Smooth muscle cell (in vitro differentiated cells): ENCODE data around the gene POLR2H. TPM values are rescaled to one million over a fixed set of nuclear protein-coding genes. Genes with fewer than 3 reads are reported as not detected.
A peak's percentile ranks its signal among the peaks of the same experiment; 100 is the strongest.
"Not testable (repeated sequence)": the region's sequence is repeated elsewhere in the genome, so short reads cannot be mapped to it uniquely, and the experiment has no call there.

ENCODE experiments used
- DNase-seq: peaks from one replicate; lab custom pipeline; 2025; ENCODE audit not compliant: unreplicated experiment; lab: John Stamatoyannopoulos, UW
- H2AFZ ChIP-seq: fragments of 200-600 bp; sonication (generic); 2 replicates; pipeline ENCODE4 v1.6.0; 2016; ENCODE audit warnings: antibody characterized with exemption, low read depth, mild to moderate bottlenecking
- H3F3A ChIP-seq: fragments of 200-600 bp; sonication (generic); 2 replicates; pipeline ENCODE4 v1.6.0; 2017; ENCODE audit warnings: antibody characterized with exemption, low read depth
- H3K27ac ChIP-seq: fragments of 200-600 bp; sonication (generic); 2 replicates; pipeline ENCODE4 v1.5.1; 2016; ENCODE audit warnings: low read depth, mild to moderate bottlenecking
- H3K27me3 ChIP-seq: fragments of 200-600 bp; sonication (generic); 2 replicates; pipeline ENCODE4 v1.6.1; 2016; ENCODE audit warnings: low read depth, mild to moderate bottlenecking
- H3K36me3 ChIP-seq: fragments of 200-600 bp; sonication (generic); 2 replicates; pipeline ENCODE4 v1.5.1; 2016; ENCODE audit warnings: low read depth
- H3K4me1 ChIP-seq: fragments of 200-600 bp; sonication (generic); 2 replicates; pipeline ENCODE4 v1.5.1; 2016; ENCODE audit warnings: low read depth
- H3K4me2 ChIP-seq: fragments of 200-600 bp; sonication (generic); 2 replicates; pipeline ENCODE4 v1.6.0; 2016; ENCODE audit warnings: mild to moderate bottlenecking
- H3K4me3 ChIP-seq: fragments of 200-600 bp; sonication (generic); 2 replicates; pipeline ENCODE4 v1.5.1; 2016; ENCODE audit warnings: mild to moderate bottlenecking
- H3K79me2 ChIP-seq: fragments of 200-600 bp; sonication (generic); 2 replicates; pipeline ENCODE4 v1.6.0; 2016; ENCODE audit warnings: low read depth, mild to moderate bottlenecking
- H3K9ac ChIP-seq: fragments of 200-600 bp; sonication (generic); 2 replicates; pipeline ENCODE4 v1.6.0; 2016; ENCODE audit warnings: low read depth
- H3K9me3 ChIP-seq: fragments of 200-600 bp; sonication (generic); replicated peaks from 2 replicates; pipeline ENCODE4 v1.5.1; 2016; ENCODE audit warnings: low read depth
- H4K20me1 ChIP-seq: fragments of 200-600 bp; sonication (generic); 2 replicates; pipeline ENCODE4 v1.6.0; 2016; ENCODE audit warnings: low read depth
- CTCF ChIP-seq: fragments of 200-600 bp; sonication (generic); IDR thresholded peaks from 2 replicates; pipeline ENCODE4 v1.5.1; 2017; ENCODE audit warnings: borderline replicate concordance, mild to moderate bottlenecking, antibody characterized with exemption; ENCODE audit not compliant: insufficient read depth, poor library complexity, severe bottlenecking
- WGBS: methylation state at CpG from one replicate; pipeline ENCODE4 v1.1.7; 2016; ENCODE audit warnings: low lambda C conversion rate; 5-methylcytosine and 5-hydroxymethylcytosine counted together
- polyA plus RNA-seq: library from polyadenylated mRNA; unstranded; fragments of >200 nt; fragmentation: Nextera tagmentation; extraction: Ambion mirVana; gene quantifications from 2 replicates; pipeline ENCODE4 v1.2.1, GENCODE V29; 2016
- total RNA-seq: library from RNA; depleted of rRNA; stranded (reverse); fragments of >200 nt; gene quantifications from 2 replicates; pipeline ENCODE4 v1.2.3, GENCODE V29; 2014

POLR2H gene
- total and polyA plus RNA-seq, 2 experiments from 2014 or later = 77.9 to 154 TPM

- Histone ChIP-seq H2AFZ (no peak within 1 kb of the TSS), H3K4me1 (peaks cover 19% of the 10 kb centered on the region), H4K20me1 (peaks cover 78% of the 10 kb centered on the region)
These were observed 24.2 kb upstream of the POLR2H start, which contains the start of gene FAM131A for GRCh38 chr3:184337399-184337714. TSS of gene FAM131A (plus strand) at chr3:184337600. CDS start at chr3:184337631, 31 bp downstream.

GRCh38 chr3:184337981-184338380 is 23.5 kb upstream of the POLR2H start:
- H3K9ac ChIP-seq = peak overlapping the region; percentile 8
- no peaks in the 10 kb centered on the region for H3K27me3 ChIP-seq
- peaks cover 13% of the 10 kb centered on the region for H3F3A ChIP-seq
- peak overlapping the region; percentile 100 for H3K27ac ChIP-seq
- no peak for TF ChIP-seq CTCF
- peaks cover 19% of the 10 kb centered on the region for H3K4me1 ChIP-seq
- H3K79me2 ChIP-seq = peaks cover 15% of the 10 kb centered on the region
- peaks cover 75% of the 10 kb centered on the region for H4K20me1 ChIP-seq
- H3K4me3 ChIP-seq = no peak overlapping the region
- DNase-seq = no peak
- H2AFZ ChIP-seq = no peak overlapping the region
- no peaks in the 10 kb centered on the region for H3K9me3 ChIP-seq
- H3K36me3 ChIP-seq = no peaks in the 10 kb centered on the region
- WGBS = 90% methylated on average over 7 of the region's 7 CpGs
- H3K4me2 ChIP-seq = peak overlapping the region; percentile 95

More at GRCh38 chr3:184337399-184337714, 24.2 kb upstream of the POLR2H start, which contains the start of gene FAM131A:
- H3F3A ChIP-seq = peaks cover 19% of the 10 kb centered on the region
- H3K4me2 ChIP-seq = peak within 1 kb of the TSS; percentile 95
- peak within 1 kb of the TSS; percentile 97 for H3K9ac ChIP-seq
- 85% methylated on average over 6 of the region's 6 CpGs for WGBS
- peaks cover 15% of the 10 kb centered on the region for H3K79me2 ChIP-seq
- no peak for TF ChIP-seq CTCF
- no peak for DNase-seq
- peak within 1 kb of the TSS; percentile 100 for H3K27ac ChIP-seq
- H3K36me3 ChIP-seq = no peaks in the 10 kb centered on the region
- H3K9me3 ChIP-seq = no peaks in the 10 kb centered on the region
- H3K4me3 ChIP-seq = peak within 1 kb of the TSS; percentile 88
- no peaks in the 10 kb centered on the region for H3K27me3 ChIP-seq

GRCh38 chr3:184338511-184338945 is 23.0 kb upstream of the POLR2H start:
- Histone ChIP-seq H3K9me3 (no peaks in the 10 kb centered on the region), H2AFZ (no peak overlapping the region), H4K20me1 (peaks cover 69% of the 10 kb centered on the region), H3F3A (peaks cover 8% of the 10 kb centered on the region), H3K4me2 (peak overlapping the region; percentile 70), H3K79me2 (peaks cover 15% of the 10 kb centered on the region), H3K36me3 (no peaks in the 10 kb centered on the region), H3K4me1 (peaks cover 19% of the 10 kb centered on the region), H3K27ac (peak overlapping the region; percentile 28), H3K27me3 (no peaks in the 10 kb centered on the region), H3K9ac (peak overlapping the region; percentile 8), H3K4me3 (no peak overlapping the region)
- peak; percentile 32 for DNase-seq
- TF ChIP-seq CTCF = no peak
- WGBS = 30% methylated on average over 35 of the region's 37 CpGs

- WGBS = 78% methylated on average over 8 of the region's 8 CpGs
- Histone ChIP-seq H3K9ac (no peak overlapping the region), H3K27me3 (no peaks in the 10 kb centered on the region), H3K27ac (peak overlapping the region; percentile 28), H2AFZ (no peak overlapping the region), H4K20me1 (peaks cover 64% of the 10 kb centered on the region), H3K36me3 (no peaks in the 10 kb centered on the region), H3K4me2 (peak overlapping the region; percentile 70), H3K4me3 (no peak overlapping the region), H3K4me1 (peaks cover 19% of the 10 kb centered on the region), H3K79me2 (peaks cover 15% of the 10 kb centered on the region), H3F3A (peaks cover 3% of the 10 kb centered on the region), H3K9me3 (no peaks in the 10 kb centered on the region)
- no peak for TF ChIP-seq CTCF
- DNase-seq = no peak
These were observed 22.5 kb upstream of the POLR2H start for GRCh38 chr3:184339001-184339400.

- peaks cover 15% of the 10 kb centered on the region for H3K79me2 ChIP-seq
- H2AFZ ChIP-seq, H3K4me3 ChIP-seq, H3K36me3 ChIP-seq, DNase-seq, H3K4me2 ChIP-seq, H3K9me3 ChIP-seq, H3K27me3 ChIP-seq, H3K27ac ChIP-seq, H3K9ac ChIP-seq, H3F3A ChIP-seq: not testable (repeated sequence)
- peaks cover 58% of the 10 kb centered on the region for H4K20me1 ChIP-seq
- WGBS = 93% methylated on average over 19 of the region's 19 CpGs
- H3K4me1 ChIP-seq = peaks cover 19% of the 10 kb centered on the region
These were observed 21.9 kb upstream of the POLR2H start for GRCh38 chr3:184339451-184340135.
